Stimulated activated CD4-positive, alpha-beta T cell treated with anti-CD3 and anti-CD28 coated beads, Interleukin-2, amount 100 ng/mL, for 24 hours (primary cell): ENCODE data around the gene ZBTB34.
A peak's percentile ranks its signal among the peaks of the same experiment; 100 is the strongest.

Experiments used
- DNase-seq, 2 donors: peaks; one replicate each; pipeline ENCODE4 v3.0.0-alpha.2; 2020

The ZBTB34 gene

GRCh38 chr9:126844085-126844484, 16.4 kb upstream of the ZBTB34 start:
- no peak for DNase-seq

- DNase-seq = no peak
Measured at GRCh38 chr9:126847051-126847450, 13.4 kb upstream of the ZBTB34 start.

DNA sequence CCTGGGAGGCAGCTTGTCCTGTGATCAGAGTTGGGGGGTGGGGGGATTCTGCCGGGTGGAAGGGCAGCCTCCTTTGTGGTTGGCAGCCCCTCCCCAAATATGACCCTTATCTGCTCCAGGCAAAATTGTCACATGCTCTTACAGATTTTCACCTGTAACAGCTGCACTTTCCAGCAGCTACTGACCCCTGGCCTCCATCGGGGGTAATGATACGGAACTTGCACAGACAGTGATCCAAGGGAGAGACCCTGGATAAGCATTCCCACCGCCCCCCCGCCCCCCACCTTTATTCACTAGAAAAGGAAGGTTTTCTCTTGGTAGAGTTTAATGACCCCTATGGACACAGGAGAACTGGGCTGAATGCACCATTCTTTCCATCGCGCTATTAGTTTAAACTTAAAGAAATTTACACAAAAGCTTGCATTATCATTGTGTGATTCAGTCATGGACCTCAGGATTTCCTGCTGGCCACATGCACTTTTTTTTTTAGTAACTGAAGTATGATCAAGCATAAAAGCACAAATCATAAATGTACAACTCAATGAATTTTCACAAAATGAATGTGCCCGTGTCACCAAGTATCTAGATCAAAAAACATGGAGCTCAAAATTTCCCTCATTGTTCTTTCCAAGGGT, 10.7 kb upstream of the ZBTB34 start:
- no peak for DNase-seq

- no peak for DNase-seq
Measured at GRCh38 chr9:126851286-126851880, 9.1 kb upstream of the ZBTB34 start.

GRCh38 chr9:126852086-126852688, 8.3 kb upstream of the ZBTB34 start:
- no peak for DNase-seq

- no peak for DNase-seq
Measured at GRCh38 chr9:126853667-126854066, 6.8 kb upstream of the ZBTB34 start.

GRCh38 chr9:126854734-126855133, 5.7 kb upstream of the ZBTB34 start:
- no peak for DNase-seq

GRCh38 chr9:126856326-126856877, 4.0 kb upstream of the ZBTB34 start:
- no peak for DNase-seq

GRCh38 chr9:126857261-126857960, 3.0 kb upstream of the ZBTB34 start:
- DNase-seq = no peak

- DNase-seq = no peak
Measured at GRCh38 chr9:126859111-126859510, 1.3 kb upstream of the ZBTB34 start.

- peak; percentile 21 to 39 for DNase-seq
Measured at GRCh38 chr9:126860757-126861466, 473 bp downstream of the ZBTB34 start.

- DNase-seq = no peak
Measured at GRCh38 chr9:126861707-126862103, 1.3 kb downstream of the ZBTB34 start.

DNA sequence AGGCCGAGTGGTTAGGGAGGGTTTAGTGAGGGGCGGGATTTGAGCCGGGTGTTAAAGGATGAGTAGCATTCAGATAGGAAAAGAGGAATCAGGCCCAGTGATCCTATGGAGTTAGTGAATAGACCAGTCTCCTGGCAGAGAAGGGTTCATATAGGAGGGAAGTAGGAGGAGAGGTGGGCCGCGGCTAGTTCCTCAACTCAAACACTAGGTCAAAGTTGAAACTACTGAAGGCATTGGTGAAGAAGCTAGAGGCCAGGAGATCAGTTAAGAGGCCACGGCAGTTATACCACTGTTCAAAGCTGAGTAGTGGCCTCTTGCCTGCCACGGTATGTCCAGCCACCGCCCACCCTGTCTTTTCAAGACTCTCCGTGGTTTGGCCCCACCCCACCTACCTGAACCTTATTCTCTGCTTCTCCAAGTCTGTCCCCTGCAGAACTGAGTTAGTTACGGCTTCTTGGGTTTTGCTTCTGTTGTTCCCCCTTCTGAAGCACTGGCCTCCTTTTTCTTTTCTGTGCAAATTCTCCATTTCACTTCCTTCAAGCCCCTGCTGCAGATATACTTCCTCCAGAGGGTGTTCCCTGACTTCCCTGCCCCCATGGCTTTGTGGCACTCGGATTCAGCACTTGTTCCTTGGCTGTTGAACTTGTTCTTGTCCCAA, 1.8 kb downstream of the ZBTB34 start:
- no peak for DNase-seq

DNA sequence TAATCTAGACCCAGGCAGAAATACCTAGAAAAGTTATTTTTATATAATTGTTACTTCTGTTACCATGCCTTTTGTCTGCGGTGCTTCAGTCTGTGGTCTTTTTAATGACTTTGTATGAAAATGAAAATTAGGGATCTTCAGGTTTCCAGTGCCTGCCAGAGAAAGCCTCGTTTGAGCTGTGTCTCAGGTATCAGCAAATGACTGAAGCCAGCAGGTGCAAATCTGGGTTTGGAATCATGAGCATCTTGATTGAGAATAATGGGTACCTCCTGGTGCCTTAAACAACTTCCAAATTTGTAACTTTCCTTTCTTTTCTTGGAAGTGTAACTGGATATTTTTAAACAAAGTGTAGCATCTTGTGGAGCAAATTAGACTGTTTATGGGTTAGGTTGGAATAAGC, 4.3 kb downstream of the ZBTB34 start:
- DNase-seq = no peak

DNA sequence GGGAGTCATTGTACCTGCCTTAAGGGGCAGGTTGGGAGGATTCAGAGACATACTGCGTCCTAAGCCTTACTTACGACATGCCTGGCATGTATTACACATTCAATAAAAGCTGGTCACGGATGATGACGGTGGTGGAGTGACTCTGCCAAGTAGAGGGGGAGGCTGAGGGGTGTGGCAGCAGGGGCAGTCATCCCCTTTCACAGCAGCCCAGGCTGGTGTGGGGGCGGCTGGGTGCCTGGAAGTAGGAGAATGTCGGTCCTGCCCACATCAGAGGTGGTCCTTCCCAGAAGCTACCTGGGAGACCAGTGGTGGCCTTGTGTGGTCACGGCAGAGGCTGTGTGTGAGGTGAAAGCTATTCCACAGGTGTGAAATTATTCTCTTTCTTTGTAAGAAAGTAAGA, 8.9 kb downstream of the ZBTB34 start:
- no peak for DNase-seq

DNA sequence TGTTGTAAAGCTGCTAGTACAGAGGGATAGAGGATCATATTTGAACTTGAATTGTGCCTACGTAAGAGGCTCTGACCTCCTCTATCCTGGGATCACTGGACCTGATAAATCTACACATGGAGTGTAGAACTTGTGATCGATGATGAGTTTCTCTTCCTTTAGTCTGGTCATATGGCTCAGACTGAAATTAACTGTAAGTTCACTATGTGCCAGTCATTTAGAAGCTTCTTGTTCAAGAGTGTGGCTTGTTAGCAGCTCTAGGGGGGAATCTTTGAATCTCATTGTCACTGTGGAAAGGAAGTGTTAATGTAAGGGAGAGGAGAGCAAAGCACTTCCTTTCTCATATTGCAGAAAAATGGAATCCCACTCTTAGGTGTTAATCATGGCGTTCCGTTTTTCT, 12.1 kb downstream of the ZBTB34 start:
- no peak for DNase-seq

DNA sequence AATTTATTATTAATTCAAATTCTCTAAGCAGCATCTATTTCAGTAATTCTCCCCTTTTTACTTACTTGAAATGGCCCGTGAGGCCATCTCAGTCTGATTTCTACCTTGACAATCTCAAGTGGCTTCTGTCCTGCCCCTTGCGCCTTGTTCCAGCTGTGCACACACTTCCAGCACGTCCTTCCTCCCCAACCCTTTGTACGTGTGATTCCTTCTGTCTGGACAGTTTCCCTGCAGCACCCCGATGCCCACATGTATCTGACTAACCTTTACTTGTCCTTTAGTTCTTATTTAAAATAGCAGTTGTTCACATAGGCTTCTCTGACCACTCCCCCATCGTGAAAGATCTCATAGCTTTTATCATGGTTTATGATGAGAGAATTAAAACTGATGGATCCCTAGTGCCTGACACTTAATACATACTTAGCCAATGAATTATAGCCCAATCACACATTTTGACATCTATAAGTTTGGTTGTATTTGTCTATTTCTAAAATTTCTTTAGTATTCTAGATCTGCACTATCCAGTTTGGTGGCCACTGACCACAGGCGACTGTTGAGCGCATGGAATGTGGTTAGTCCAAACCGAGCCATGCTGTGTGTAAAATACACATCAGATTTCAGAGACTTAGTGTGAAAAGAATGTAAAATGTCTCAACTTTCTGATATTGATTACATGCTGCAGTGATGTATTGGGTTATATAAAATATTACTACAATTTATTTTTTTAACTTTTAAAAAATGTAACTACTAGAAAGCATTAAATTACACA, 14.3 kb downstream of the ZBTB34 start:
- no peak for DNase-seq

- no peak for DNase-seq
Measured at GRCh38 chr9:126875756-126876510, 15.5 kb downstream of the ZBTB34 start.

GRCh38 chr9:126876531-126876930, 16.1 kb downstream of the ZBTB34 start:
- no peak for DNase-seq

DNA sequence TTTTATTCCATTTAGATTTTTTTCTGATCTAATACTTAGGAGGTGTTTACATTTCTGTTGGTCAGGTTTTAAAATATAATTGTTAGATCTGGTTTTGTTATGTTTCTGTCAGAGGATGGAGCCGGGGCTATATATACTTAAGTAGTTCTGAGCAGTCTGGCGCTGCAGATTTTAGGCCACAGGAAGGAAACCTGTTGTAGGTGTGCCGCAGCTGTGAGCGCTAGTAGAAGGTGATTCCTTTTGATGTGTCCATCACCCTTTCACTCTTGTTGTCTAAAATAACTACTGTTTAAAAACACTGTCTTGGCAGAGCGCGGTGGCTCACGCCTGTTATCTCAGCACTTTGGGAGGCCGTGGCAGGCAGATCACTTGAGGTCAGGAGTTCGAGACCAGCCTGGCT, 17.0 kb downstream of the ZBTB34 start:
- no peak for DNase-seq

DNA sequence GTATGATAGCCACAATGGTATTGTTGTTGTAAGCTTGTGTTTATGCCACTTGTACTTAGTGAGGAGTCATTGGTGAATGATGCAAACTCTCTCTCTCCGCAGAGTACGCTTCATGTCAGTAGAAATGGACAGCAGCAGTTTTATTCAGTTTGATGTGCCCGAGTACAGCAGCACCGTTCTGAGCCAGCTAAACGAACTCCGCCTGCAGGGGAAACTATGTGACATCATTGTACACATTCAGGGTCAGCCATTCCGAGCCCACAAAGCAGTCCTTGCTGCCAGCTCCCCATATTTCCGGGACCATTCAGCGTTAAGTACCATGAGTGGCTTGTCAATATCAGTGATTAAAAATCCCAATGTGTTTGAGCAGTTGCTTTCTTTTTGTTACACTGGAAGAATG, 18.8 kb downstream of the ZBTB34 start:
- no peak for DNase-seq
